Uterus (tissue), 2 donors: ENCODE results near the gene GRK5.

Experiments used
- CTCF ChIP-seq, 4 experiments: fragments of 200-600 bp in 2 of 4; fragments of 450-650 bp in 2 of 4; sonication (generic) in 2 of 4; IDR thresholded peaks; one replicate each; pipeline ENCODE4 v1.5.1; 2016 to 2019; ENCODE audit warnings: antibody characterized with exemption in 4 of 4, mild to moderate bottlenecking in 2 of 4, moderate library complexity in 1 of 4
- POLR2A ChIP-seq, 2 donors: fragments of 450-650 bp; IDR thresholded peaks; one replicate each; pipeline ENCODE4 v1.6.1; 2016; ENCODE audit warnings: antibody characterized with exemption in 2 of 2, mild to moderate bottlenecking in 1 of 2, moderate library complexity in 1 of 2

- TF ChIP-seq CTCF (IDR thresholded peaks at IDR 0.05) (no peak), POLR2A (IDR thresholded peaks at IDR 0.05) (no peak)
These were observed 17.8 kb downstream of the GRK5 start for GRCh38 chr10:119225083-119225658.
